Kidney epithelial cell (primary cell): ENCODE data around the gene STX2. TPM values are rescaled to one million over a fixed set of nuclear protein-coding genes. Genes with fewer than 3 reads are reported as not detected.

ENCODE experiments used
- DNase-seq: peaks from one replicate; pipeline ENCODE4 v3.0.0-alpha.2; 2010; ENCODE audit warnings: low read depth
- H3K27me3 ChIP-seq: 2 replicates; pipeline ENCODE4 v1.6.0; 2011; ENCODE audit warnings: low read length; ENCODE audit not compliant: control insufficient read depth, insufficient read depth
- H3K36me3 ChIP-seq: 2 replicates; pipeline ENCODE4 v1.5.1; 2011; ENCODE audit warnings: low read length; ENCODE audit not compliant: control insufficient read depth, insufficient read depth
- H3K4me3 ChIP-seq: 2 replicates; pipeline ENCODE4 v1.5.1; 2011; ENCODE audit warnings: low read depth, mild to moderate bottlenecking, control low read depth, low read length
- CTCF ChIP-seq: IDR thresholded peaks from 2 replicates; pipeline ENCODE4 v1.5.1; 2011; ENCODE audit warnings: mild to moderate bottlenecking, moderate library complexity, low read length, control low read depth, inconsistent platforms; ENCODE audit not compliant: insufficient read depth, poor library complexity, severe bottlenecking
- total RNA-seq: library from RNA; depleted of rRNA; stranded (reverse); fragments of >200 nt; gene quantifications from 2 replicates; pipeline ENCODE4 v1.2.3, GENCODE V29; 2015

The STX2 gene
- total RNA-seq, 1 donor from 2014 or later, result 24.4 TPM

GRCh38 chr12:130826151-130826801 lies 12.8 kb downstream of the STX2 start:
- Histone ChIP-seq H3K4me3 (no peak overlapping the region), H3K27me3 (no peaks in the 10 kb centered on the region), H3K36me3 (peaks cover 2% of the 10 kb centered on the region)
- no peak for DNase-seq
- TF ChIP-seq CTCF, result peak; percentile 72

GRCh38 chr12:130825771-130826150 lies 13.3 kb downstream of the STX2 start:
- TF ChIP-seq CTCF, result no peak
- no peaks in the 10 kb centered on the region for H3K27me3 ChIP-seq
- H3K36me3 ChIP-seq, result peaks cover 2% of the 10 kb centered on the region
- H3K4me3 ChIP-seq, result no peak overlapping the region
- no peak for DNase-seq

DNA sequence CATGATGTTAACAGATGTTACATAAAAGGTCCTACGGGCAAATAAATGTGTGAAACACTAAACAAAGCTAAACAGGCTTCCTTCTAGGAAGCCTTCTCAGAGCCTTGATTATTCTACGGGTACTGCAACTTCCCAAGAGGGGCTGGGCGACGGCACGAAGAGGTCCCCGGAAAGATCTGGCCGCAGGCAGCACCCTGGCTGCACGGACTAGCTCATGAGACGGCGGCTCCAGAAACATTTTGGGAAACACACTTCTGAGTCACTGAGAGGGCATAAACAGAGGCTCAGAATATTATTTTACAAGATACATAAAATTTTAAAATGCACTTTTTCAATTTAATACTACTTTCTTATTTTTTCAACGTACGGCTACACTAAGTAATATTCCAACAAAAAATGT lies 19.4 kb downstream of the STX2 start:
- TF ChIP-seq CTCF, result no peak
- peaks cover 2% of the 10 kb centered on the region for H3K36me3 ChIP-seq
- DNase-seq, result no peak

GRCh38 chr12:130818635-130819576 lies 20.1 kb downstream of the STX2 start:
- no peak for DNase-seq

More for the DNA sequence above, 19.4 kb downstream of the STX2 start:
- Histone ChIP-seq H3K27me3 (no peaks in the 10 kb centered on the region), H3K4me3 (no peak overlapping the region)

GRCh38 chr12:130818272-130818634 lies 20.8 kb downstream of the STX2 start:
- DNase-seq, result no peak
- Histone ChIP-seq H3K36me3 (no peaks in the 10 kb centered on the region), H3K27me3 (no peaks in the 10 kb centered on the region), H3K4me3 (peak overlapping the region; percentile 40)
- no peak for TF ChIP-seq CTCF

More at GRCh38 chr12:130818635-130819576, 20.1 kb downstream of the STX2 start:
- Histone ChIP-seq H3K4me3 (peak overlapping the region; percentile 40), H3K36me3 (peaks cover 2% of the 10 kb centered on the region), H3K27me3 (no peaks in the 10 kb centered on the region)
- peak; percentile 66 for TF ChIP-seq CTCF
